Breast epithelium (tissue), 3 donors: ENCODE data around the gene MTHFD2L.

Experiments
- CTCF ChIP-seq, 3 donors: fragments of 450-650 bp; IDR thresholded peaks; one replicate each; pipeline ENCODE4 v1.5.1; 2016 to 2017; ENCODE audit warnings: antibody characterized with exemption in 3 of 3, mild to moderate bottlenecking in 3 of 3, moderate library complexity in 3 of 3
- POLR2A ChIP-seq: fragments of 450-650 bp; IDR thresholded peaks from one replicate; pipeline ENCODE4 v1.6.1; 2016; ENCODE audit warnings: antibody characterized with exemption, mild to moderate bottlenecking, moderate library complexity
- POLR2AphosphoS5 ChIP-seq, 3 donors: sonication (generic); formaldehyde crosslinking; IDR thresholded peaks; one replicate each; pipeline ENCODE4 v1.6.1; 2017; ENCODE audit warnings: antibody characterized with exemption in 3 of 3

DNA sequence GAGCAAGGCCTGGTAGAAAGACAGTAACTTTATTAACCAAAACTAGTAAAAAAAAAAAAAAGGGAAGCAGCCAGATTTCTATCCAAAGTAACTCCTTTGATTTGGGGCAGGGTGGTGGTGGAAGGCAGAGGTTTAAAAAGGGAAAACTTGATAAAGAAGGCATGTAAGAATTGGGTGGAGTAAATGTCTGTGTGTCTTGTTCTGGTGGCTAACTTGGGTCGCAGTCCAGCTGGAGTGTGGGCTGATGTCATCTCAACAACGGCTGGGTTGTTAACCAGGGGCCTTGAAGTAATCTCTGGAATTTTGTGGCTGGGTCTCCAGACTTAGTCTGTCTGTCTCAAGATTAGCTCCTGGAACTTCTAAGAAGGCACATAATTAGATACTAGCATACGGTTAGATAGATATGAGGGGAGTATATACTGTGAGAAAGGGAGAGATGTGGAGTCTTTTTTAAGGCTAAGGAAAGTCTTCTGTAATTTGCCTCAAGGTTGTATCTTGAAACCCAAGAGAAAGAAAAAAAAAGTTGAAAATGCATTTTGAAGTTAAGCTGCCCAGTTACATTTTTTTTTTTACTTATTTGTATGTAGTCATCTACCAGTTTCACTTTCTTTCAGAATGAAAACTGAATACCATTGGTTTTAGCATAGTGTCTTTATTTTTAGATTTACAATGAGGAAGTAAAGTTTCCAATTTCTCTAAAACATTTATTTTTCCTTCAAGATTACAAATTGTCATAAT is 48.3 kb downstream of the MTHFD2L start:
- TF ChIP-seq POLR2A: no peak
- TF ChIP-seq CTCF (IDR thresholded peaks at IDR 0.05): no peak
- no peak for TF ChIP-seq POLR2AphosphoS5 (IDR thresholded peaks at IDR 0.05)
